Measurements from ENCODE around the gene ATP1A4. TPM values are rescaled to one million over a fixed set of nuclear protein-coding genes. Genes with fewer than 3 reads are reported as not detected.

The ATP1A4 gene
- total RNA-seq, 1 donor from 2014 or later: not detected

DNA sequence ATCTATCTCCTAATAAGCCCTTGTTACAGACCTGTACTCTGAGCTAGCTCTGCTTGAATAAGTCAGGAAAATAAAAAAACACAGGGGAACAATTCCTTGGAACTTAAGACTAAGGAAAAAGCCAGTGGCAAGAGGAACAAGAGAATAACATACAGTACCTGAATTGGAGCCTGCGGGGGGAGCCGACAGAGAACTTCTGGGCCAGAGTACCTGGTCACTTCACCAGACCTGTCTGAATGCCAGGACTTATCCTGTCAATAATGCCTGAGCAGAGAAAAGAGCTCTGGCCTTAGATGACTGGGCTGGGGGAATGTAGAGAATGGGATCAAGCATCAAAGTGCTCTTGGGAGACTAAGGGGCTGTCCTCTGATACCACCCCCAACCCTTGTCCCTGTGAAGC, 68.9 kb downstream of the ATP1A4 start:
- ChIA-PET CTCF (interaction anchor here (1.0 to 4.6 kb wide), 14 partner anchors 9 to 156 kb away, joined by 3 to 74 read pairs (median 6); partner anchors contain the start of gene CASQ1), POLR2A (interaction anchor here (0.5 to 2.6 kb wide), 6 partner anchors 9 to 28 kb away, joined by 3 to 14 read pairs (median 4); partner anchors contain the start of gene PEA15)
- peaks cover 56% of the 10 kb centered on the region for H3K36me3 Mint-ChIP-seq (ENCODE audit: low read depth)
- intact Hi-C loops (cut with micrococcal nuclease): no loop called here
- ATAC-seq (ENCODE audit: low read depth) (no peak), DNase-seq (no peak)
- H3K4me1 Mint-ChIP-seq: no peaks in the 10 kb centered on the region
- H3K27ac Mint-ChIP-seq: no peak overlapping the region
- no peak overlapping the region for H3K4me3 Mint-ChIP-seq
- no peaks in the 10 kb centered on the region for H3K9me3 Mint-ChIP-seq
- TF ChIP-seq, protein P1, sequence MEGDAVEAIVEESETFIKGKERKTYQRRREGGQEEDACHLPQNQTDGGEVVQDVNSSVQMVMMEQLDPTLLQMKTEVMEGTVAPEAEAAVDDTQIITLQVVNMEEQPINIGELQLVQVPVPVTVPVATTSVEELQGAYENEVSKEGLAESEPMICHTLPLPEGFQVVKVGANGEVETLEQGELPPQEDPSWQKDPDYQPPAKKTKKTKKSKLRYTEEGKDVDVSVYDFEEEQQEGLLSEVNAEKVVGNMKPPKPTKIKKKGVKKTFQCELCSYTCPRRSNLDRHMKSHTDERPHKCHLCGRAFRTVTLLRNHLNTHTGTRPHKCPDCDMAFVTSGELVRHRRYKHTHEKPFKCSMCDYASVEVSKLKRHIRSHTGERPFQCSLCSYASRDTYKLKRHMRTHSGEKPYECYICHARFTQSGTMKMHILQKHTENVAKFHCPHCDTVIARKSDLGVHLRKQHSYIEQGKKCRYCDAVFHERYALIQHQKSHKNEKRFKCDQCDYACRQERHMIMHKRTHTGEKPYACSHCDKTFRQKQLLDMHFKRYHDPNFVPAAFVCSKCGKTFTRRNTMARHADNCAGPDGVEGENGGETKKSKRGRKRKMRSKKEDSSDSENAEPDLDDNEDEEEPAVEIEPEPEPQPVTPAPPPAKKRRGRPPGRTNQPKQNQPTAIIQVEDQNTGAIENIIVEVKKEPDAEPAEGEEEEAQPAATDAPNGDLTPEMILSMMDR (IDR thresholded peaks at IDR 0.05): no peak
- no peaks in the 10 kb centered on the region for H3K27me3 Mint-ChIP-seq

DNA sequence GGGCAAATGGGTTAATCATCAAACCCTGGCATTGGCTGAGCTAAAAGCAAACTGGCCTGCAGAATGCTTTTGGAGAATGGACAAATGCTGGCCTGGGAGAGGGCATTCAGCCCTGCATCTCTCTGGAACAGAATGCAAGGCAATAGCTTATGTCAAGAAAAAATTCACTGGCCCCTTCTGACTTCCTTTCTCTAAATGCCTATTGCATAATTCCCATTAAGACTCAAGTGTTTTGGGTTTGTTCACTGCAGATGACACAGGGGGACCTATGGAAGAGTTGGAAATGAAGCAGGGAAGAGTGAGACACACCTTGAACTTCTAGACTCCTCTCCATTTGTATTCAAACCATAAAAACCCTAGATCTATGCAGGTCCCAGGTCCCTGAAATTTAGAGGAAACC, 69.7 kb downstream of the ATP1A4 start:
- ChIA-PET POLR2A (interaction anchor here (1.2 kb wide), 1 partner anchor 28 kb away, joined by 3 read pairs; no protein-coding TSS in a partner anchor), CTCF (interaction anchor here (1.9 to 4.6 kb wide), 3 partner anchors 29 to 156 kb away, joined by 6 to 74 read pairs (median 26); partner anchors contain the start of gene CASQ1)
- Mint-ChIP-seq H3K9me3 (no peaks in the 10 kb centered on the region), H3K36me3 (ENCODE audit: low read depth) (peaks cover 48% of the 10 kb centered on the region), H3K4me3 (no peak overlapping the region), H3K27ac (no peak overlapping the region), H3K4me1 (no peaks in the 10 kb centered on the region), H3K27me3 (no peaks in the 10 kb centered on the region)
- intact Hi-C loops (cut with micrococcal nuclease): no loop called here
- ATAC-seq (ENCODE audit: low read depth): no peak
- TF ChIP-seq, protein P1 (IDR thresholded peaks at IDR 0.05): no peak
- no peak for DNase-seq

DNA sequence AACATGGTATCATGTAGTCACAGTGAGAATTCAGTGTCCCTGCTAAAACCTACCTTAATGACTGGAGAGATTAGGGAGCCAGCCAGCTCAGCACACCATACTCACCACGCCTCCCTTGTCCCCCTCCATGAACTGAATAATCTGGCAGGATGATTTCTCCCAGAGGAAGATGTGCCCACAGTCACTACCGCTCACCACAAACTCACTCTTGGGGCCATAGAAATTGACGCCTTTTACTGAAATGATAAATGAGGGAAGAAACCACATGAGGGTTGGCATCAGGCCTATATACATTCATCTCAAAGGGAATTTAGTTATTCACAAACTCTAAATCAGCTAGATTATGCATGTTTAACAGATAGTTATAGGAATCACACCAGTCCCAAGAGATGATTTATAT, 71.1 kb downstream of the ATP1A4 start:
- ChIA-PET CTCF (interaction anchor here (1.1 to 2.5 kb wide), 2 partner anchors 29 to 30 kb away, joined by 3 to 6 read pairs; no protein-coding TSS in a partner anchor), POLR2A (no interaction called here)
- TF ChIP-seq, protein P1 (IDR thresholded peaks at IDR 0.05): no peak
- Mint-ChIP-seq H3K27ac (no peak overlapping the region), H3K4me3 (no peak overlapping the region), H3K36me3 (ENCODE audit: low read depth) (peaks cover 38% of the 10 kb centered on the region), H3K4me1 (no peaks in the 10 kb centered on the region), H3K27me3 (no peaks in the 10 kb centered on the region), H3K9me3 (no peaks in the 10 kb centered on the region)
- DNase-seq (no peak), ATAC-seq (ENCODE audit: low read depth) (no peak)
- intact Hi-C loops (cut with micrococcal nuclease): no loop called here

DNA sequence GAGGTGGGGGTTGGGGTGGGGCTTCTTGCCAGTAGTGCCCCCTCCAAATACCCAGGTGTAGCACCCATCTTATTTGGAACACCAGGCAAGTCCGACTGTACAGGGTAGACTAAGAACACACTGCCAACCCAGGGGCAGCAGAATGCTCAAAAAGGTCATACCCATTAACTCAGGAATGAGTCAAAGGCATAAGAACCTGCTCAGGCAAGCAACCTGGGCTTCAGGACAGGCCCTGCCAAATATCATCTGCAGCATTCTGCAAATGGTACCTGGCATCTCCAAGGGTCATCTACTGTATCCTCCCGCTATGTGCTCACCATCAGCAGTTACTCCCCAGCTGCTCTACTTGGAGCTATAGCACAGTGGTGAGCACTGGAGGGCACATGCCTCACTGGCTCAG, 73.2 kb downstream of the ATP1A4 start:
- intact Hi-C loops (cut with micrococcal nuclease): no loop called here
- H3K27me3 Mint-ChIP-seq: no peaks in the 10 kb centered on the region
- H3K4me3 Mint-ChIP-seq: no peak overlapping the region

DNA sequence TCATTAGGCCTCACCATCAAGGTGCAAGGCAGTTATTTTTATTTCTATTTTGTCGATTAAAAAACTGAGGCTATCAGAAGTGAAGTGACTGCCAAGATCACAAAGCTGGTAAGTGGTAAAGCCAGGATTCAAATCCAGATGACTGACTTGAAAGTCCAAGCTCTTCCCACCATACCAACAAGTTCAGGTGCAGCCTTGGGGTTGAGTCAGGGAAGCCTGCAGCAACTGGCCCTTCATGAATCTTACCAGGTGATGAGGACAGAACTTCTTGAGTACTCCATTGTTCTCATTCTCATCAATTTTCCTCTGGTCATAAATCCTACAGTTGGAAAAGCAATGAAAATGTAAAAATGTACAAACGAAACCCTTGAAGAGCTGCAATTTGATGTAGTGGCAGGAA, 73.9 kb downstream of the ATP1A4 start:
- TF ChIP-seq, protein P1 (IDR thresholded peaks at IDR 0.05): no peak
- ATAC-seq (ENCODE audit: low read depth): no peak
- H3K27me3 Mint-ChIP-seq: no peaks in the 10 kb centered on the region
- H3K36me3 Mint-ChIP-seq (ENCODE audit: low read depth): peaks cover 33% of the 10 kb centered on the region
- H3K4me1 Mint-ChIP-seq: no peaks in the 10 kb centered on the region
- intact Hi-C loops (cut with micrococcal nuclease): no loop called here
- no peak overlapping the region for H3K27ac Mint-ChIP-seq
- H3K9me3 Mint-ChIP-seq: no peaks in the 10 kb centered on the region
- H3K4me3 Mint-ChIP-seq: no peak overlapping the region
- CTCF ChIA-PET: interaction anchor here (2.3 kb wide), 1 partner anchor 27 kb away, joined by 9 read pairs; no protein-coding TSS in a partner anchor
- POLR2A ChIA-PET: interaction anchor here (0.6 kb wide), 1 partner anchor 38 kb away, joined by 3 read pairs; no protein-coding TSS in a partner anchor
- DNase-seq: no peak

More for the DNA sequence above, 73.2 kb downstream of the ATP1A4 start:
- ChIA-PET POLR2A (no interaction called here), CTCF (interaction anchor here (2.3 kb wide), 1 partner anchor 28 kb away, joined by 9 read pairs; no protein-coding TSS in a partner anchor)
- TF ChIP-seq, protein P1 (IDR thresholded peaks at IDR 0.05): no peak
- H3K4me1 Mint-ChIP-seq: no peaks in the 10 kb centered on the region
- no peaks in the 10 kb centered on the region for H3K9me3 Mint-ChIP-seq
- H3K36me3 Mint-ChIP-seq (ENCODE audit: low read depth): peaks cover 33% of the 10 kb centered on the region
- no peak for DNase-seq
- no peak overlapping the region for H3K27ac Mint-ChIP-seq
- ATAC-seq (ENCODE audit: low read depth): no peak

Measured in activated B cell treated with CpG ODN at 0.5 μM for 24 hours (primary cell).